OCI-LY3 (cell line): Measurements from ENCODE around the gene TFDP1.

Source experiments
- EZH2phosphoT487 ChIP-seq: fragments of 200-600 bp; shearing (Covaris generic); IDR thresholded peaks from 2 replicates; pipeline ENCODE4 v1.6.1; 2018; ENCODE audit warnings: antibody characterized with exemption, mixed run types, low read depth
- TF ChIP-seq, protein P1 (sequence below): fragments of 200-600, 300-600 bp; sonication (generic); IDR thresholded peaks from 2 replicates; pipeline ENCODE4 v1.5.1; 2014; ENCODE audit warnings: antibody characterized with exemption, low read length, low read depth

DNA sequence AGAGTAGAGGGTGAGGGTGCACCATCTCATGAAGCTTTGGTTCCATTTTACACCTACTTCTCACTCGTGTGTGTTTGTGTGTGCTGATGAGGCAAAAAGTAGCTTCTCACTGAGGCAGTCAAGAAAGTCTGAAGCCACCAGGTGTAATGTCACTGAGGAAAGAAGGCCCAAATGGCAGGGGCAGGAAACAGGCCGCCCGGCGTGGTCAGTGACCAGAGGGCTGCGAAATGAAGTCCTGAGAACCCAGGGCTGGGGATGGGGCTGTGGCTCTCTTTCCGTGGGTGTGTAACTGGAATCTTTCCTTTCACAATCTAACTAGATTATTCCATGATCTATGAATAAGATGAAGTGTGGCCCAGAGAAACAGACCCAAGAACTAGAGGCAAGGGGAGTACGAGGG is 25.5 kb upstream of the TFDP1 start:
- TF ChIP-seq, protein P1, sequence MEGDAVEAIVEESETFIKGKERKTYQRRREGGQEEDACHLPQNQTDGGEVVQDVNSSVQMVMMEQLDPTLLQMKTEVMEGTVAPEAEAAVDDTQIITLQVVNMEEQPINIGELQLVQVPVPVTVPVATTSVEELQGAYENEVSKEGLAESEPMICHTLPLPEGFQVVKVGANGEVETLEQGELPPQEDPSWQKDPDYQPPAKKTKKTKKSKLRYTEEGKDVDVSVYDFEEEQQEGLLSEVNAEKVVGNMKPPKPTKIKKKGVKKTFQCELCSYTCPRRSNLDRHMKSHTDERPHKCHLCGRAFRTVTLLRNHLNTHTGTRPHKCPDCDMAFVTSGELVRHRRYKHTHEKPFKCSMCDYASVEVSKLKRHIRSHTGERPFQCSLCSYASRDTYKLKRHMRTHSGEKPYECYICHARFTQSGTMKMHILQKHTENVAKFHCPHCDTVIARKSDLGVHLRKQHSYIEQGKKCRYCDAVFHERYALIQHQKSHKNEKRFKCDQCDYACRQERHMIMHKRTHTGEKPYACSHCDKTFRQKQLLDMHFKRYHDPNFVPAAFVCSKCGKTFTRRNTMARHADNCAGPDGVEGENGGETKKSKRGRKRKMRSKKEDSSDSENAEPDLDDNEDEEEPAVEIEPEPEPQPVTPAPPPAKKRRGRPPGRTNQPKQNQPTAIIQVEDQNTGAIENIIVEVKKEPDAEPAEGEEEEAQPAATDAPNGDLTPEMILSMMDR = no peak
- no peak for TF ChIP-seq EZH2phosphoT487
